GM23338 (cell line): ENCODE data around the gene LRIT1. TPM values are rescaled to one million over a fixed set of nuclear protein-coding genes. Genes with fewer than 3 reads are reported as not detected.

Experiments used
- ATAC-seq: fragments of 200-7000 bp; cut with Tn5 transposase; 3 replicates; pipeline ENCODE4 v1.9.1; 2020
- DNase-seq: peaks from one replicate; pipeline ENCODE4 v3.0.0-alpha.2; 2015; ENCODE audit warnings: low spot score
- H2AFZ ChIP-seq: fragments of 200-600 bp; sonication (generic); 2 replicates; pipeline ENCODE4 v1.8.0; 2016; ENCODE audit warnings: antibody characterized with exemption, mild to moderate bottlenecking, moderate library complexity
- H3F3A ChIP-seq: fragments of 200-600 bp; sonication (generic); replicated peaks from 2 replicates; pipeline ENCODE4 v1.8.0; 2017; ENCODE audit warnings: antibody characterized with exemption, mixed run types, low read depth
- H3K27ac ChIP-seq: fragments of 200-600 bp; sonication (generic); 2 replicates; pipeline ENCODE4 v1.6.1; 2016; ENCODE audit warnings: low read depth
- H3K27me3 ChIP-seq: fragments of 200-600 bp; sonication (generic); 2 replicates; pipeline ENCODE4 v1.8.0; 2016; ENCODE audit warnings: mild to moderate bottlenecking, mixed run types, moderate library complexity; ENCODE audit not compliant: insufficient read depth
- H3K36me3 ChIP-seq: fragments of 200-600 bp; sonication (generic); 2 replicates; pipeline ENCODE4 v1.8.0; 2016; ENCODE audit warnings: mild to moderate bottlenecking; ENCODE audit not compliant: insufficient read depth
- H3K4me1 ChIP-seq: fragments of 200-600 bp; sonication (generic); 2 replicates; pipeline ENCODE4 v1.8.0; 2016; ENCODE audit warnings: mild to moderate bottlenecking, moderate library complexity; ENCODE audit not compliant: insufficient read depth
- H3K4me2 ChIP-seq: fragments of 200-600 bp; sonication (generic); 2 replicates; pipeline ENCODE4 v1.7.1; 2017; ENCODE audit warnings: mixed run types
- H3K4me3 ChIP-seq: fragments of 200-600 bp; sonication (generic); 2 replicates; pipeline ENCODE4 v1.6.1; 2016; ENCODE audit warnings: mixed run types
- H3K79me2 ChIP-seq: fragments of 200-600 bp; sonication (generic); replicated peaks from 2 replicates; pipeline ENCODE4 v1.8.0; 2017; ENCODE audit warnings: mild to moderate bottlenecking; ENCODE audit not compliant: insufficient read depth
- H3K9me2 ChIP-seq: fragments of 200-600 bp; sonication (generic); 2 replicates; pipeline ENCODE4 v1.8.0; 2017; ENCODE audit not compliant: insufficient read depth
- H4K20me1 ChIP-seq: fragments of 200-600 bp; sonication (generic); replicated peaks from 2 replicates; pipeline ENCODE4 v1.8.0; 2017; ENCODE audit warnings: mild to moderate bottlenecking; ENCODE audit not compliant: insufficient read depth
- H3K27ac Mint-ChIP-seq: 2 replicates; pipeline ENCODE4 v1.8.0; 2020; ENCODE audit warnings: inconsistent platforms, mild to moderate bottlenecking, moderate library complexity, mixed read lengths
- H3K27me3 Mint-ChIP-seq: 3 replicates; pipeline ENCODE4 v1.8.0; 2022; ENCODE audit warnings: low read depth, mild to moderate bottlenecking, moderate library complexity, mixed read lengths, inconsistent platforms; ENCODE audit not compliant: insufficient read depth, poor library complexity
- H3K36me3 Mint-ChIP-seq: 3 replicates; pipeline ENCODE4 v1.8.0; 2021; ENCODE audit warnings: low read depth, mild to moderate bottlenecking, inconsistent platforms, moderate library complexity, mixed read lengths
- H3K4me1 Mint-ChIP-seq: 3 replicates; pipeline ENCODE4 v1.8.0; 2020; ENCODE audit warnings: mild to moderate bottlenecking, inconsistent platforms, mixed read lengths
- H3K4me3 Mint-ChIP-seq: 3 replicates; pipeline ENCODE4 v1.8.0; 2021; ENCODE audit warnings: moderate library complexity, mild to moderate bottlenecking, inconsistent platforms, mixed read lengths
- H3K9me3 Mint-ChIP-seq: 3 replicates; pipeline ENCODE4 v1.8.0; 2020; ENCODE audit warnings: moderate library complexity, mild to moderate bottlenecking, inconsistent platforms, mixed read lengths
- CREB1 ChIP-seq: fragments of 250-450 bp; sonication (Bioruptor Pico); IDR thresholded peaks from 2 replicates; pipeline ENCODE4 v1.5.0; 2020; ENCODE audit warnings: low read depth, mild to moderate bottlenecking, moderate library complexity
- CTCF ChIP-seq, 2 experiments: fragments of 200-600 bp in 1 of 2; sonication (generic) in 1 of 2; conservative IDR thresholded peaks; 2 replicates each; pipeline versions ENCODE4 v1.5.1 to v1.6.1; 2016 to 2017; ENCODE audit warnings: antibody characterized with exemption in 2 of 2, low read depth in 2 of 2, mild to moderate bottlenecking in 2 of 2, moderate library complexity in 1 of 2
- ETS1 ChIP-seq: IDR thresholded peaks from 2 replicates; pipeline ENCODE4 v1.6.1; 2016; ENCODE audit warnings: antibody characterized with exemption
- EZH2 ChIP-seq: fragments of 200-600 bp; sonication (generic); IDR thresholded peaks from one replicate; pipeline ENCODE4 v1.8.0; 2017; ENCODE audit warnings: antibody characterized with exemption, mild to moderate bottlenecking, low read depth; ENCODE audit not compliant: unreplicated experiment
- EZH2phosphoT487 ChIP-seq: fragments of 200-600 bp; sonication (generic); IDR thresholded peaks from one replicate; pipeline ENCODE4 v1.8.1; 2018; ENCODE audit warnings: antibody characterized with exemption; ENCODE audit not compliant: unreplicated experiment
- JUNB ChIP-seq: IDR thresholded peaks from one replicate; pipeline ENCODE4 v1.6.1; 2016; ENCODE audit warnings: antibody characterized with exemption; ENCODE audit not compliant: unreplicated experiment
- NANOG ChIP-seq: IDR thresholded peaks from 2 replicates; pipeline ENCODE4 v1.6.1; 2016; ENCODE audit warnings: antibody characterized with exemption, borderline replicate concordance
- POLR2AphosphoS5 ChIP-seq: IDR thresholded peaks from 2 replicates; pipeline ENCODE4 v1.6.1; 2016; ENCODE audit warnings: antibody characterized with exemption, low read depth
- REST ChIP-seq: IDR thresholded peaks from one replicate; pipeline ENCODE4 v1.6.1; 2018; ENCODE audit warnings: antibody characterized with exemption; ENCODE audit not compliant: unreplicated experiment
- STAT1 ChIP-seq: IDR thresholded peaks from one replicate; pipeline ENCODE4 v1.6.1; 2016; ENCODE audit warnings: antibody characterized with exemption; ENCODE audit not compliant: unreplicated experiment
- ZNF114 ChIP-seq: fragments of 250-450 bp; sonication (Bioruptor Pico); IDR thresholded peaks from 2 replicates; pipeline ENCODE4 v1.5.0; 2020; ENCODE audit warnings: mild to moderate bottlenecking, moderate library complexity
- ZNF331 ChIP-seq: fragments of 250-450 bp; sonication (Bioruptor Pico); IDR thresholded peaks from 2 replicates; pipeline ENCODE4 v1.5.0; 2020; ENCODE audit warnings: low read depth, mild to moderate bottlenecking, moderate library complexity
- ZNF462 ChIP-seq: fragments of 250-450 bp; sonication (Bioruptor Pico); IDR thresholded peaks from 2 replicates; pipeline ENCODE4 v1.5.0; 2020; ENCODE audit warnings: mild to moderate bottlenecking, moderate library complexity
- polyA plus RNA-seq: library from polyadenylated mRNA; unstranded; fragments of >200 nt; fragmentation: Nextera tagmentation; extraction: Ambion mirVana; gene quantifications from 2 replicates; pipeline ENCODE4 v1.2.1, GENCODE V29; 2016
- total RNA-seq: library from RNA; depleted of rRNA; stranded (reverse); fragments of >200 nt; shearing (Covaris generic); gene quantifications from 2 replicates; pipeline ENCODE4 v1.2.3, GENCODE V29; 2014

Gene LRIT1
- total and polyA plus RNA-seq, 2 experiments from 2014 or later: 0.07 TPM; not detected in 1

GRCh38 chr10:84211566-84211965 lies 29.8 kb downstream of the LRIT1 start:
- no peak for ATAC-seq
- Histone ChIP-seq H3K27ac (no peak overlapping the region), H3K4me2 (no peak overlapping the region), H3K36me3 (no peaks in the 10 kb centered on the region), H3K4me3 (no peak overlapping the region), H3K27me3 (no peaks in the 10 kb centered on the region), H3K9me2 (no peaks in the 10 kb centered on the region), H2AFZ (no peak overlapping the region), H3F3A (no peaks in the 10 kb centered on the region), H3K79me2 (no peaks in the 10 kb centered on the region), H4K20me1 (no peaks in the 10 kb centered on the region), H3K4me1 (no peaks in the 10 kb centered on the region)
- Mint-ChIP-seq H3K27me3 (peaks cover 3% of the 10 kb centered on the region), H3K36me3 (no peaks in the 10 kb centered on the region), H3K4me3 (no peak overlapping the region), H3K9me3 (no peaks in the 10 kb centered on the region; the same call in 1 of the 3 replicates), H3K4me1 (peaks cover 7% of the 10 kb centered on the region; the same call in 2 of the 3 replicates), H3K27ac (no peak overlapping the region)
- DNase-seq: no peak
- no peak for TF ChIP-seq EZH2phosphoT487
- no peak for TF ChIP-seq STAT1
- no peak for TF ChIP-seq POLR2AphosphoS5
- TF ChIP-seq NANOG: no peak
- no peak for TF ChIP-seq EZH2
- no peak for TF ChIP-seq CREB1 (CRISPR knock-in tag)
- no peak for TF ChIP-seq ZNF331 (CRISPR knock-in tag)
- no peak for TF ChIP-seq ETS1
- TF ChIP-seq CTCF (conservative IDR thresholded peaks at IDR 0.05; ENCODE audit: low read depth in 2 of 2): no peak
- TF ChIP-seq ZNF114 (CRISPR knock-in tag): no peak
- TF ChIP-seq REST: no peak
- no peak for TF ChIP-seq JUNB
- TF ChIP-seq ZNF462 (CRISPR knock-in tag): no peak
